Measurements from ENCODE around the gene ZNF438.

Gene ZNF438

DNA sequence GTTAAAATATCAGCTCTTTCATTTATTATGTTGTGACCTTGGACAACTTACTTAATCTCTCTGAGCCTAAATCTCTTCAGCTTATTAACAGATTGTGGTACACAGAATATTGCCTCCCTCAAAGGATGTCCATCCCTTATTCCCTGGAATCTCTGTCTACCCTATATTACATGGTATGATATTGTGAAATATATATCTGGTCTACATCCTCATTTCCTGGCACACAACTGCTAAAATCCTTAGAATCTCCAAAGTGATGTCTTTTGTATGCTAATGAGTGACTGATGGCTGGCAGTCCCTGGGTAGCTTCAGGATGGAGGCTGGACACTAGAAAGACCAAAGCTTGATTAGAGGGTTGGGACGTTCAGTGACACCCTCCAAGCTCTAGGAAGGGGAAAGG lies 25.8 kb downstream of the ZNF438 start:
- no peak for DNase-seq (ENCODE audit: extremely low read depth, low read depth)

DNA sequence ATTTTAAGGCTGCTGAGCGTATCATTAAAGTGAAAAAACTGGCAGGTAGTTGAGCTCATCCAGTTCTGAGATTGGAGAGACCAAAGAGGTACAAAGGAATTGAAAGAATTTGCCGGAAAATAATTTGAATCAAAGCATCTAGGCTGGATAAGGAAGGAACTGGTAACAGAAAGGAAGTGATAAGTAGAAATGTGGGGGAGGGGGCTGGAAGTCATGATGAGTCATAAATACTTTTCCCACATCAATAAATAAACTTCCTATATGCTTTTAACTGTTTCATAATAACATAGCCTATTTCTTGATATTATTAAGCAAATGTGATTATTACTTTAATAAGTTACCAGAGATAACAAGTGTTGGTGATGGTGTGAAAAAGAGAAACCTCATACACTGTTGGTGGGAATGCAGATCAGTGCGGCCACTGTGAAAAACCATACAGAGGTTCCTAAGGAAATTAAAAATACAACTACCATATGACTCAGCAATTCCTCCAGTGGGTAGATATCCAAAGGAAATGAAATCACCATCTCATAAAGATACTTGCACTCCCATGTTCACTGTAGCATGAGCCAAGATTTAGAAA lies 27.0 kb downstream of the ZNF438 start:
- no peak overlapping the region for H3K4me3 ChIP-seq (replicated peaks; ENCODE audit: low read depth, low read length)
- TF ChIP-seq, protein P1, sequence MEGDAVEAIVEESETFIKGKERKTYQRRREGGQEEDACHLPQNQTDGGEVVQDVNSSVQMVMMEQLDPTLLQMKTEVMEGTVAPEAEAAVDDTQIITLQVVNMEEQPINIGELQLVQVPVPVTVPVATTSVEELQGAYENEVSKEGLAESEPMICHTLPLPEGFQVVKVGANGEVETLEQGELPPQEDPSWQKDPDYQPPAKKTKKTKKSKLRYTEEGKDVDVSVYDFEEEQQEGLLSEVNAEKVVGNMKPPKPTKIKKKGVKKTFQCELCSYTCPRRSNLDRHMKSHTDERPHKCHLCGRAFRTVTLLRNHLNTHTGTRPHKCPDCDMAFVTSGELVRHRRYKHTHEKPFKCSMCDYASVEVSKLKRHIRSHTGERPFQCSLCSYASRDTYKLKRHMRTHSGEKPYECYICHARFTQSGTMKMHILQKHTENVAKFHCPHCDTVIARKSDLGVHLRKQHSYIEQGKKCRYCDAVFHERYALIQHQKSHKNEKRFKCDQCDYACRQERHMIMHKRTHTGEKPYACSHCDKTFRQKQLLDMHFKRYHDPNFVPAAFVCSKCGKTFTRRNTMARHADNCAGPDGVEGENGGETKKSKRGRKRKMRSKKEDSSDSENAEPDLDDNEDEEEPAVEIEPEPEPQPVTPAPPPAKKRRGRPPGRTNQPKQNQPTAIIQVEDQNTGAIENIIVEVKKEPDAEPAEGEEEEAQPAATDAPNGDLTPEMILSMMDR (IDR thresholded peaks at IDR 0.05; ENCODE audit: low read depth, low read length, missing control alignments): no peak
- peak; percentile 54 for DNase-seq (ENCODE audit: extremely low read depth, low read depth)

More for the DNA sequence above, 25.8 kb downstream of the ZNF438 start:
- TF ChIP-seq, protein P1 (IDR thresholded peaks at IDR 0.05; ENCODE audit: low read depth, low read length, missing control alignments): no peak
- H3K4me3 ChIP-seq (replicated peaks; ENCODE audit: low read depth, low read length): no peak overlapping the region

DNA sequence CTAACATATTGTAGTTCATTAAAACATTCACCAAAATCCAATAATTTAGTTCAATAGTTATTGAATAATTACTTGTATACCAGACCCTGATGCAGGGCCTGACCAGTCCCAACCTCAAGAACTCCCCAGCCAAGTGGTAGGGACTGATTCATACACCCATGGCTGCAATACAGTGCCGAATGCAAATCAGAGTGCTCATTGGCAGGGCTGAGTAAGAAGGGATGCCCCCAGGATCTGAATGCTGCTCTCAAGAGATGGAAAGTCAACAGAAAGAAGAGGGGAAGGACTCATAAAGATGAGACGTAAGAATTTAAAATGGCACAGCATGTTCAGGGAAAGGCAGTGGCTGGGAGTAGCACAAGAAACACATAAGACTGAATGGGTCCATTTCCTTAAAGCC lies 29.9 kb downstream of the ZNF438 start:
- H3K4me3 ChIP-seq (replicated peaks; ENCODE audit: low read depth, low read length): no peak overlapping the region
- DNase-seq (ENCODE audit: extremely low read depth, low read depth): no peak
- TF ChIP-seq, protein P1 (IDR thresholded peaks at IDR 0.05; ENCODE audit: low read depth, low read length, missing control alignments): no peak

DNA sequence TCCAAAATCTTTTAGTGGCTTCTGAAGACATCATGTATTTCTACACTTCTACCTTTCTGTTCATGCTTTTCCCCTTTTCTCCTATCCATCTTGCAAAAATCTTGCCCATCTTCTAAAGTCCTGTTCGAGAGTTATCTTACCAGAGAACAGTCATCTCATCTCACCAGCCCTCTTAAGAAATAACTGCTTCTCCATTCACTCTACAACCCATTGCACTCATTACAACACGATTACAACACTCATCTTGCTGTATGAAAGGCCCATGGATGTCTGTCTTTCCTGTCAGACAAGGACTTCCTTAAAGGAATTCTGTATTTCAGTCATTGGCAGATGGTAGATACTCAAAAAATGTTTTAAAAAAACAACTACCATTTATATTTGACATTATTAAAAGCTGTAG lies 30.8 kb downstream of the ZNF438 start:
- TF ChIP-seq, protein P1 (IDR thresholded peaks at IDR 0.05; ENCODE audit: low read depth, low read length, missing control alignments): no peak
- no peak for DNase-seq (ENCODE audit: extremely low read depth, low read depth)
- H3K4me3 ChIP-seq (replicated peaks; ENCODE audit: low read depth, low read length): no peak overlapping the region

DNA sequence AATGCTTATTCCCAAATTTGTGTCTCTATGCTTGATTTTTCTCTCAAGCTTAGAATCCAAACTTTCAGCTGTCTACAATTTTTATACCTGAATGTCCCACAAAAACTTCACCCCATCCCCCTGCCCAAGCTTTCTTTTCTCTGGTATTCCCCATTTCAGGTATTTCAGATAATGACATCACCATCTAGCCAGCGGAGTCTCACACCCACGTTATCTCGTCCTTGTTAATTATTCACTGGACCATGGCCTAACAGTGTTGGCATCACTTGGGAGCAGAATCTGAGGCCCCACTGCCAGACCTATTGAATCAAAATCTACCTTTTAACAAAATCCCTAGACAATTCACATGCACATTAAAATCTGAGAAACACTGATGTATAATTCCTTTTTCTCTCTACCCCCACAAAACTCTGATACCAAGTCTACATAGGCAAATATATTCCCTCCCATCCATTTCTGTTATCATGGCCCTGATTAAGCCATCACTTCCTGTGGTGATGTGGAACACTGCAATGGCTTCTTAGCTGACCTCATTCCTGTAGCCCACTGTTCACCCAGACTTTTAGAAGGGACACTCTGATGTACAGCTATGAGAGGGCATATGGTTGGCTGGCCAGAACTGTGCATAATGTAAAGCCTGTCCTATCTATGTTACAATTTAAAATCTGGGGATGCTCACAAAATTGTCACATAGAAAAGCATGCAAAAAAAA lies 31.4 kb downstream of the ZNF438 start:
- DNase-seq (ENCODE audit: extremely low read depth, low read depth): no peak
- TF ChIP-seq, protein P1 (IDR thresholded peaks at IDR 0.05; ENCODE audit: low read depth, low read length, missing control alignments): no peak
- no peak overlapping the region for H3K4me3 ChIP-seq (replicated peaks; ENCODE audit: low read depth, low read length)

DNA sequence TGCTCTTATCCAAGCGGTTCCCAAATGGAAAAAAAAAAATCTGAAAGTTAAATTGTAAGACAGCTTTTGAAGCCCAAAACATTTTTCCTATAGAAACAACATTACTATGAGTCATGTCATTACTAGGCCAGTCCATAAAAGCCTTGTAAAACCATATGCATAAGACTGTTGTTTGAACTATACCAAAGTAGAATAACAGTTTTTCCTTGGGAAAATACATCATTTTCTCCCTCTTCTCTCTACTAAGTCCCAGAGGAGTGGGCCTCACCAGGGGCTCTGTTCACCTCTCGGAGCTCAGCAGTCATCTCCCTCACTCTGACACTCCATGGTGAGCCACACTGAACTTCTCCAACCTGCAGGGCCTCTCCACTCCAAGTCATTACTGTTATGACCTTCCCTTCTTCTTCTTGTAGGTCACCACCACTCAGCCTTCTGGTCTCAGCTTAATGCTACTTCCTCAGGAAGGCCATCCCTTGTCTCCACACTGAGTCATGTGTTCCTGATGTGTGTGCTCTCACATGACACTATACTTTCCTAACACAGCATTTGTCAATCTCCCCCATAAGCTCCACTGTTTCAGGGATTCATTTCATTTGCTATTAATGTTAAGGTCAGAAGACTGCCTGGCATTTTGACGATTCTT lies 32.5 kb downstream of the ZNF438 start:
- peak; percentile 56 for DNase-seq (ENCODE audit: extremely low read depth, low read depth)
- no peak overlapping the region; the same call in 1 of the 2 replicates for H3K4me3 ChIP-seq (replicated peaks; ENCODE audit: low read depth, low read length)
- TF ChIP-seq, protein P1 (IDR thresholded peaks at IDR 0.05; ENCODE audit: low read depth, low read length, missing control alignments): no peak

All from HFF-Myc (cell line).